ENCODE data around the gene SLC35A2.

The SLC35A2 gene

GRCh38 chrX:48909703-48910294 is 1.6 kb downstream of the SLC35A2 start:
- Histone ChIP-seq H3K36me3 (ENCODE audit: insufficient read depth, low read length) (peaks cover 30% of the 10 kb centered on the region), H3K79me2 (ENCODE audit: insufficient read depth, low read length) (peaks cover 10% of the 10 kb centered on the region; the same call in 1 of the 2 replicates), H3F3A (ENCODE audit: insufficient read depth, low read length) (0 out of 2 replicates have a peak, but pooled peaks cover 3% of the 10 kb centered on the region), H3K4me1 (ENCODE audit: insufficient read depth, low read length, severe bottlenecking) (peaks cover 31% of the 10 kb centered on the region), H3K4me3 (ENCODE audit: low read depth, low read length, poor library complexity, severe bottlenecking) (no peak overlapping the region), H4K20me1 (ENCODE audit: insufficient read depth, low read length) (no peaks in the 10 kb centered on the region), H3K27ac (ENCODE audit: low read depth, low read length, poor library complexity, severe bottlenecking) (no peak overlapping the region), H3K9me3 (ENCODE audit: low read length) (no peaks in the 10 kb centered on the region), H2AFZ (ENCODE audit: low read length) (no peak overlapping the region), H3K9ac (ENCODE audit: low read length) (no peak overlapping the region), H3K4me2 (ENCODE audit: low read length) (no peak overlapping the region), H3K9me2 (ENCODE audit: low read depth, low read length) (no peaks in the 10 kb centered on the region), H3K27me3 (ENCODE audit: insufficient read depth, low read length) (no peaks in the 10 kb centered on the region)
- no peak for TF ChIP-seq EZH2 (IDR thresholded peaks at IDR 0.05; ENCODE audit: borderline replicate concordance, low read length)
- no peak for TF ChIP-seq CTCF (IDR thresholded peaks at IDR 0.05; ENCODE audit: low read length)

GRCh38 chrX:48908600-48908999 is 2.8 kb downstream of the SLC35A2 start:
- no peak overlapping the region for H3K4me2 ChIP-seq (ENCODE audit: low read length)
- TF ChIP-seq CTCF (IDR thresholded peaks at IDR 0.05; ENCODE audit: low read length) (no peak), EZH2 (IDR thresholded peaks at IDR 0.05; ENCODE audit: borderline replicate concordance, low read length) (no peak)
- H3K36me3 ChIP-seq (ENCODE audit: insufficient read depth, low read length): peaks cover 23% of the 10 kb centered on the region

GRCh38 chrX:48905090-48905790 is 6.2 kb downstream of the SLC35A2 start:
- Histone ChIP-seq H2AFZ (ENCODE audit: low read length) (no peak overlapping the region), H3K27ac (ENCODE audit: low read depth, low read length, poor library complexity, severe bottlenecking) (no peak overlapping the region), H4K20me1 (ENCODE audit: insufficient read depth, low read length) (no peaks in the 10 kb centered on the region), H3K79me2 (ENCODE audit: insufficient read depth, low read length) (no peaks in the 10 kb centered on the region), H3K4me2 (ENCODE audit: low read length) (no peak overlapping the region), H3K36me3 (ENCODE audit: insufficient read depth, low read length) (peaks cover 40% of the 10 kb centered on the region), H3K4me3 (ENCODE audit: low read depth, low read length, poor library complexity, severe bottlenecking) (no peak overlapping the region), H3F3A (ENCODE audit: insufficient read depth, low read length) (no peaks in the 10 kb centered on the region), H3K27me3 (ENCODE audit: insufficient read depth, low read length) (no peaks in the 10 kb centered on the region), H3K9me2 (ENCODE audit: low read depth, low read length) (no peaks in the 10 kb centered on the region), H3K4me1 (ENCODE audit: insufficient read depth, low read length, severe bottlenecking) (peaks cover 3% of the 10 kb centered on the region), H3K9ac (ENCODE audit: low read length) (no peak overlapping the region), H3K9me3 (ENCODE audit: low read length) (no peaks in the 10 kb centered on the region)
- TF ChIP-seq CTCF (IDR thresholded peaks at IDR 0.05; ENCODE audit: low read length) (no peak), EZH2 (IDR thresholded peaks at IDR 0.05; ENCODE audit: borderline replicate concordance, low read length) (no peak)

More at GRCh38 chrX:48908600-48908999, 2.8 kb downstream of the SLC35A2 start:
- Histone ChIP-seq H3K27ac (ENCODE audit: low read depth, low read length, poor library complexity, severe bottlenecking) (no peak overlapping the region), H3K9me3 (ENCODE audit: low read length) (no peaks in the 10 kb centered on the region), H3K9me2 (ENCODE audit: low read depth, low read length) (no peaks in the 10 kb centered on the region), H3K9ac (ENCODE audit: low read length) (no peak overlapping the region), H3K4me1 (ENCODE audit: insufficient read depth, low read length, severe bottlenecking) (peaks cover 21% of the 10 kb centered on the region), H4K20me1 (ENCODE audit: insufficient read depth, low read length) (no peaks in the 10 kb centered on the region), H2AFZ (ENCODE audit: low read length) (no peak overlapping the region), H3K27me3 (ENCODE audit: insufficient read depth, low read length) (no peaks in the 10 kb centered on the region), H3K79me2 (ENCODE audit: insufficient read depth, low read length) (peaks cover 10% of the 10 kb centered on the region; the same call in 1 of the 2 replicates), H3K4me3 (ENCODE audit: low read depth, low read length, poor library complexity, severe bottlenecking) (no peak overlapping the region), H3F3A (ENCODE audit: insufficient read depth, low read length) (0 out of 2 replicates have a peak, but pooled peaks cover 3% of the 10 kb centered on the region)
